ENCODE results near the gene ELF1.
"Not testable (repeated sequence)": the region's sequence is repeated elsewhere in the genome, so short reads cannot be mapped to it uniquely, and the experiment has no call there.

The ELF1 gene

DNA sequence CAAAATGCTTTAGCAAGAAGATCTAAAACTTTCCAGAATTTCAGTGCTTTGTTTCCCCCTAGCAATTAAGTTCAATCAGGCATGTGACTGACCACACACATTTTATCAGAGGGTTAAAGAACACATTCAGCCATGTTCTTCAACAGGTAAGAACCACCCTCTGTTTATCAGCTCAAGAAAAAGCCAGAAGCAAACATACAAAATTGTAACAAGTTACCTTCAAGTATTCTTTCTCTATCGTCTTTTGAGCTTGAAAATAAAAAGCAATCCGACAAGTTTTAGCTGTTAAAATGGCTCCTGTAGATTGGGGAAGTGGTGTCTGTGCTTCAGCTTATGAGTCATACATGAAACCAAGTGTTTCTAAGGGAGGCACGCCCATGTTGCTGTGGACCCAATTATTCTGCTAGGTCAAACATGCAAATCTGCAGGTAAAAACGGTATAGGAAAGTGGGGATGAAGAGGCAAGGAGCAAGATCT lies at the start of gene ELF1:
ELF1 (minus strand) TSS at position 306 of the 477 bp plus-strand sequence. CDS start 37,262 bp downstream, outside the sequence.
- peak; percentile 34 for DNase-seq

DNA sequence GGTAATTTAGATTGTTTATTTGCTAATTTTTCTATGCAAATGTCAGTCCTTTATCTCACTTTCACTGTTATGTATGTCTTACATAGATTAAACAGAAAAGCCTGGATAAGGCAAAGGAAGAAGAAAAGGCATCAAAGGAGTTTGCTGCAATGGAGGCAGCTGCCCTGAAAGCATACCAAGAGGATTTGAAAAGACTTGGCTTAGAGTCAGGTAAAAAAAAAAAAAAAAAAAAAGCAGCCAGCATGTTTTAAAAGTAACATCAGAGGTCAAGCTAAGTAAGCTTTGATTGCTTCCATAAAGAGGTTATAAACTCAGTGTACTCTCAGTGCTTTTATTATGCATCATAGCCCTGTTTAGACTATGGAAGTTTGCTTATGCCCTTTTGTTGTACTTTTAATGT lies 46.0 kb upstream of the ELF1 start:
- no peak for DNase-seq

DNA sequence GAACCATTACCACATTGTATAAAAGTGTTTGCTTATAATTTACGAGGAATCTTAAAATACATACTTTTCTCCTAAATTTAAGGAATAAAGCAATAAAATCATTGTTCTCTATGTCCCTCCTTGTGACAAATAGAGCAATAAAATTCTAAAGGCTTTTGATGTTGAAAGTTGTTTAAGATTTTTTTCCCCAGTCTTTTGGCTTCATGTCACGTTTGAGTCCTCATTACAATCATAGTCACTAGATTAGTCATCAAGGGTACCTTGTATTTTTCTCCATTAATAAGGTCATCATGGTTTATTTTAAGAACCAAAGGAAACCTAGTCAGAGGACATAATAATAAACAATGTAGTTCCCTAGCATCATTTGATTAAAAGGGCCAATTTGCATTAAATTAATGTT lies 45.4 kb upstream of the ELF1 start:
- DNase-seq = no peak

DNA sequence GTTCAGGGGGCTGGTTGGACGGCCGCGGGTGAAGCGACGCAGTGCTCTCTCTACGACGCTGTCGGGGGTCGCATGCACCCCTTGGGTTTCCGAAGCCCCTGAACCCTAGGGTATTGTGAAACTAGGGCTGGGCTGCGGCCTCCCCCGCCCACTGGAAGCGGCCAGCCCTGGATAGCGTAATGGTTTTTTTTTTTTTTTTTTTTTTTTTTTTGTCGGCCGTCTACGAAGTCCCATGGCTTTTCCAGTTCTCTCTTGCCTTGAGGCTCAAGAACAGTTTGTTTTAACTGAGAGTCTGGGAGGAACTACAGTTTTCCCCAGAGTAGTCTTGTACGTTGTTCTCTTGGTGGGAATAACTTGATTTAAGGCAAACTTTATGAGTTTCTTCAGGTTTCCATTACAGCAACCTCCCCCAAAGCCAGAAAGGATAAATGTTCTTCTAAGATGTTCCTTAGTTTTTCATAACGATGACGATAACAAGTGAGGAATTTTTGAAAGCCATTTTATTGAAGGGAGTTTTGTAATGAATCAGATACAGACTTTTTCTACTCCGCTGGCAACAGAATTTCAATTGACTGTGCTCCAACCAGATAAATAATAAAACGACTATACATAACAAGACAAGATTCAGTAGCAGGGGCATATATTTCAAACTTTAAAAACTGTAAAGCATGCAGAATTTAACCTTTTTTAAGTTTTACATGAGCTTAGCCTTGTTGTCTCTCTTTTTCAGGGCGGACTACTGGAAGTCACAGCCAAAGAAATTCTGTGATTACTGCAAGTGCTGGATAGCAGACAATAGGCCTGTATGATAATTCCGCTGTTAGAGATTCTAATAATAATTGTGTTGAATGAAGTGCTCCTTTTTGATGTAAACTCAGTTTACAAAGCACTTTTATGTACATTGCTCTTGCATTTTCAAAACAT lies 43.1 kb upstream of the ELF1 start:
- DNase-seq = no peak

DNA sequence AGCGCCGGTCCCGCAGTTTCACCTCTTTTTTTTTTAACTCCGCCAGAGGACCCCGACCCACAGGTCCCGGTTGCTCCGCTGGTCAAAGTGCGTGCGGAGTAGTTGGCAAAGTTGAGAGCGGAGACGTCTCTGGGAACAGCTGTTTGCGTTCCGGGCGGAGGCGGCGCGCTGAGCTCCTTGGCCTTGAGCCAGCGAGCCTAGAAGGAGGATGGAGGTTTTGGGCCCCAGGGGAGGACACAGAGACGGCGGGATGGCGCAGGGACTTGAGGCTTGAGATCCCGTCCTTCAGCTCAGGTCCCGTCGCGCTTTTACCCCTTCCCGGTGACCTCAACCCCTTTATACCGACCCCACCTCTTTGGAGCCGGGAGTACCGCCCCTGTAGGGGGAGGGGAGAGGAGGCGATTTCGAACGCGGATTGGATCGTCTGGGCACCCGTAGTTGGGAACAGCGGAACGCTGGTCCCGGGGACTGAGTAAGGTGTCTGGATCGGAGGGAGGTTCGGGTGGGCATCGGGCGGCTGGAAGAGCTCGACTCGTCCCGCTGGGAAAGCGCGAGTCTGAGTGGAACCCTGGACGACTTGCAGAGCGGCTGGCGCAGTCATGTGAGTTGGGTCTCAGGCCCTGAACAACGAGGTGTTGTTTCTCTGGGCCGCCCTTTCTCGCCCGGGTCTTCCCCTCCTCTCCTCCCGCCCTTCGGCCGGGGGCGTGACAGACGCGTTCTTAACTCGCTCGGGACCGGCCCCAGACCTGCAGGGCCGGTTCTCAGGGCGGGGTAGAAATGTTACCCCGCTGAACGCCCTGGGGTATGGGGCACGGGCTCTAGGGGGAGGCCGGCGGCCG lies 42.2 kb upstream of the ELF1 start, which contains the start of gene WBP4:
WBP4 (plus strand) TSS at position 435 of the 839 bp plus-strand sequence; CDS start at position 600, 165 bp downstream.
- peak; percentile 89 for DNase-seq

DNA sequence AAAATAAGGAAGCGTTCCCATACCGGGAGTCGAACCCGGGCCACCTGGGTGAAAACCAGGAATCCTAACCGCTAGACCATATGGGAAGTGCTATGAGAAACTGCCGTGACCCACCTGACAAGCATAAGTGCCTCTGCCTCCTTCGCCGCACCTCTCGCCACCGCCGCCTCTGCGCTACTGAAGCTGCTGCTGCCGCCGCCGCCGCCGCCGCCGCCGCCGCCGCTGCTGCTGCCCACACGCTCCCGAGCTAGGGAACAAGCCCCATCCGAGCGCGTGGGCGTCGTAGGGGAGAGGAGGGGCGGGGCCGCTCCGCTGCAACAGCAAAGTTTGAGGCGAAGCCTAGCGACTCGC lies 41.6 kb upstream of the ELF1 start:
- DNase-seq = peak; percentile 91

DNA sequence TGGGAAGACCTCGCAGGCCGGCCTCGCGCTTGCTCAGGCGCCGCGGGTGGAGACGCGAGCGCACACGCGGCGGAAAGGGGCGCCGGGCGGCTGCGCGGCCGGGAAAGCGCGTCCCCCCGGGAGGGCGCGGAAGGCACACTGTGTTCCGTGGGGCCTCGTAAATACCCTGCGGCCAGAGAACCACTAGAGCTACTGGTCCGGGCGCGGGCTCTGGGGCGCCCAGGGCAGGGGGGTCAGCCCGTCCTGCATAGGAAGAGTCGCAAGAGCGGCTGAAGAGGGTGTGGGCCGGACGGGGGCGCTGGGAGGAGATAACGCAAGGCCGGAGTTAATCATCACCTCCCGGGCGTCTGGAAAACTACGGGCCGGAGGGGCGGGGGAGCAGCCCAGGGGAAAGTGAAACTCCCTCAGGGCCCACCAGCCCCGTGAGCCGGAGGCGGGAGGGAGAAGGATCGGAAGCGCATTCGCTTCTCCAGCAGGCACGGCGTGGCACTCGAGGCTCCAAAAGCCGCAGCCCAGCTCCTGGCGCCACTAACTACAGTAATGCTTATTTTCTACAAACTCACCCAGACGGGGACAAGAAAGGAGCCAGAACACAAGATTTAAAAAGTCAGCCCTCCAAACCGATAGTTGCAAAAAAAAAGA lies 41.1 kb upstream of the ELF1 start:
- peak; percentile 77 for DNase-seq

DNA sequence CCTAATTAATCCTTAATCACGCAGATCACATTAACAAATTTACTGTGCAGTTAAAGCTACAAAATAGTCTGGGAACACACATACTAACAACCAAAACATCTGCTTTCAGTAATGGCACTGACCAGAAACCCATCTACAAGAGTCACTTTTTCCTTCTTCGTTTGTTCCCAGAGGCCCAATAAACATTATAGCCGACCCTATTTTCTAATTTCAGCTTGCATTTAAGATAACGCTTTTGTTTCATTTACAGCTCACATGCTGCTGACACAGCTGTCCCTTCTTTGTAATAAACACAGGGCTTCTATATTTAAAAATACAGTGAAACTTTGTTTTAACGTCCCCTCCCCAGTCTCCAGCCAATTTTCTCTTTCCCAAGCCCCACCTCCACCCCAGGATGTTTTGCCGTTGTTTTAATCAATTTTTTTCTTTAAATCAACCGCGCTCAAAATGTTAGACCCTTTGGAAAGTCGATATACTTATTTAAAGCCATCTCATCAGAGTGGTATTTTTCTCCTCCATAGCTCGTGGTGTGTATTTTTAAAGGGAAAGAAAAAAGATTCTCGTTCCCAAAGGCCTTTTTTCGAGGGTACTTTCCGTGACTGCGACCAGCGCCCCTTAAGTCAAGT lies 40.5 kb upstream of the ELF1 start:
- no peak for DNase-seq

DNA sequence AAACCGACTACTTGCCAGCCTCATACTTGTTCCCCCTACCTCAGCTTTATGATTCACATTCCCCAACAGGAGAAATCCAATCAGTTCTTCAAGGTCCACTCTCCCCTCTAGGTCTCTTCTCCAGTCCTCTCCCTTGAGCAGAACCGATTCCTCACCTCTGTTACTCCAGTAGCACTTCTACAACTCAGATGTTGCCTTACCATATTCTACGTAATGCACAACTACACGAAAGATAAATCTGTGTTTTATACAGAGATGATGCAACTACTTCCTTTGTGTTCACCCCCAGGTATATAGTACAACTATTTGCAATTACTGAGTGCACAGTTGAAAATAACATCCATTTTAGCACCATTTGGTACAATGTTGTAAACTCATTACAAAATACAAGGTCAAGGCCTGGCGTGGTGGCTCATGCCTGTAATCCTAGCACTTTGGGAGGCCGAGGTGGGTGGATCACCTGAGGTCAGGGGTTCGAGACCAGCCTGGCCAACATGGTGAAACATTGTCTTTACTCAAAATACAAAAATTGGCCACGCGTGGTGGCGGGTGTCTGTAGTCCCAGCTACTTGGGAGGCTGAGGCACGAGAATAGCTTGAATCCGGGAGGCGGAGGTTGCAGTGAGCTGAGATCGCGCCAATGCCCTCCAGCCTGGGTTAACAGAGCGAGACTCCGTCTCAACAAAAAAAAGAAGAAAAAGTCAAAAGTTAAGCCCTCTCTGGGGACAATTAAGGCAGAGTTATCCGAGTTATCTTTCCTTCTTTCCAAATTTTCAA lies 39.4 kb upstream of the ELF1 start:
- no peak for DNase-seq

DNA sequence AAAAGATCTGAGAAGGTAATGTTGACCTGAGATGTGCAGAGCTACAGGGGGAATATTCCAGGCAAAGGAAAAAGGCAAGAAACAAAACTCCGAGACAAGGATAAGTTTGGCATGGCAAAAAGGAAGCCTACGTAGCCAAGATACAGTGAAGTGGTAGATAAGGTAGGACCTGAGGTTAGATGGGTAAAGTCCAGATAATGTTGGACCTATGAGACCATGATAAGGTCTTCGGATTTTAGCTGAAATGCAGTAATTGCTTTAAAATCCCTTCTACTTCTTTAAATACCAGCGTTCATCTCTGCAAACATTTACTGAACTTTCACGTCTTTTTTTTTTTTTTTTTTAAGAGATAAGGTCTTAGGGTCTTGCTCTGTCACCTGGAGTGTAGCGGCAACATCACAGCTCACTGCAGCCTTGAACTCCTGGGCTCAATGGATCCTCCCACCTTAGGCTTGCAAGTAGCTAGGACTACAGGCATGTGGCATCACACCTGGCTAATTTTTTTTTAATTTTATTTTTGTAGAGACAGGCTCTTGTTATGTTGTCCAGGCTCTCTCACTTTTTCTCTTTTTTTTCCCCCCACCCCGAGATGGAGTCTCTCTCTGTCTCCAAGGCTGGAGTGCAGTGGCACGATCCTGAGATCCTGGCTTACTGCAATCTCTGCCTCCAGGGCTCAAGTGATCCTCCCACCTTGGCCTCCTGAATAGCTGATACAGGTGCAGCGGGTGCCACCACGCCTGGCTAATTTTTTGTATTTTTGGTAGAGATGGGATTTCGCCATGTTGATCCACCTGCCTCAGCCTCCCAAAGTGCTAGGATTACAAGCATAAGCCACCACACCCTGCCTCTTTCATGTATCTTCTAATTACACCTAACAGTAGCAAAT lies 38.0 kb upstream of the ELF1 start:
- DNase-seq = no peak

DNA sequence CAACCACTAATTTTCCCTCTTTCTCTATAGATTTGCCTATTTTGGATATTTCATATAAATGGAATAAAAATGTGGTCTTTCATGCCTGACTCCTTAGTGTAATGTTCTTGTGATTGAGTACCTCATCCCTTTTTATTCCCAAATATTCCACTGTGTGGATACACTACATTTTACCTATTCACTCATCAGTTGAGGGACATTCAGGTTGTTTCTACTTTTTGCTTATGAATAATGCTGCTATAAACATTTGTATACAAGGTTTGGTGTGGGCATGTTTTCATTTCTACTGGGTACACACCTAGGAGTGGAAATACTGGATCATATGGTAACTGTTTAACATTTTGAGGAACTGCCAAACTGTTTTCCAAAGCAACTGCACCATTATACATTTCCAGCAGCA lies 37.1 kb upstream of the ELF1 start:
- DNase-seq = no peak

DNA sequence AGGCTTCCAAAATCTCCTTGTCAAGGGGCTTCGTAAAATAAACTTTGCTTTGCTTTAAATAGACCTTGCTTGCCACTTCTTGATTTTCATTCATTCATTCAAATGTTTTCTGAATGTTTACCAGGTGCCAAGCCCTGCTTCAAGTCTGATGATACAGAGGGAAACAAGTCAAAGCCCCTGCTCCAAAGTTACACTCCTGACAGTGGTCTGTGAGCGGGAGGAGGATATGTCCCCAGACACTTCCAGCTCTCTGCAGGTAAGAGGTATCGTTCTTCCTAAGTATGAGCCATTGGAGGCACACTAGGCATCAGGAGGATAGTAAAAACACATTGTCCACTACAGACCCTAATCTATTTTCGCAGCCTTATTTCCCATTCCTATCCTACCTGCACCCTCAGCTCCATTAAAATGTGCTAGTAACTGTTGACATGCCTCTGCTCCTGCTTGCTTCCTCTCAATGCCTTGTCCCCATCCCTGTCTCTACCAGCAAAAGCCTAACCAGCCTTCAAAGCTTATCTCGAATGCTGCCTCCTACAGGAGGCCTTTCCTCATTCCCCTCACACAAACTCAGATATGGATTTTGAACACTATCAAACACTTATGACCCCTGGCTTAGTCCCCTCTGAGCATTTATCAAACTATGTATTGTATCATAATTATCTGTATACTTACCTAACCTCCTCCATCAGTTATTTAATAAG lies 36.0 kb upstream of the ELF1 start:
- DNase-seq = no peak

DNA sequence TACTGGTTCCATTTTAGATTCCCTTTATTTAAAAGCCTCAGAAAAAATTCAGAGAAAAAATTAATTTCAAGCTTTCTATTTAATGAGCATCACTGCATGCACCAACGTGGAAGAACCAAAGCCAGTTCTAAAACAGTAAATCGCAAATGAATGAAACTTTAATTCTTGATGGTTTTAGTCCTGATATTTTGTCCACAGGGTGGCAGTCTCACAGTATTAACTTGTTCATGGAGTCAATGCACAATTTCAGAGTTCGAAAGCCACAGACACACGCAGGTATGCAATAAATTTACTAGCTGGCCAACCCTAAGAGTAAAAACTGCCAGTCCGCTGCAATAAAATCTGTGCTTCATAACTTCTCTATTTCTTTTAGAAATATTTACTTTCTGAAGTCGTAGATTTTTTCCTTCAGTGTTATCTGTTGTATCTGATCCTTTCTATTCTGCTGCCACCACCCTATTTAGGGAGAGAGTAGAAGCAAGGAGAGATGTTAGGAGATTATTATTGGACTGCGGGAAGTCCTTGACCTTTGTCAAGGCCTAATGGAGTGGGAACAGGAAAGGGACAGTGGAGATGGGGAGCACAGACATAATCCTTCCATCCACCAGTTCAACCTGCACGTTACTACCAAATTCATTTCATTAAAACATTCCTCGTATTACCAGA lies 35.2 kb upstream of the ELF1 start:
- no peak for DNase-seq

DNA sequence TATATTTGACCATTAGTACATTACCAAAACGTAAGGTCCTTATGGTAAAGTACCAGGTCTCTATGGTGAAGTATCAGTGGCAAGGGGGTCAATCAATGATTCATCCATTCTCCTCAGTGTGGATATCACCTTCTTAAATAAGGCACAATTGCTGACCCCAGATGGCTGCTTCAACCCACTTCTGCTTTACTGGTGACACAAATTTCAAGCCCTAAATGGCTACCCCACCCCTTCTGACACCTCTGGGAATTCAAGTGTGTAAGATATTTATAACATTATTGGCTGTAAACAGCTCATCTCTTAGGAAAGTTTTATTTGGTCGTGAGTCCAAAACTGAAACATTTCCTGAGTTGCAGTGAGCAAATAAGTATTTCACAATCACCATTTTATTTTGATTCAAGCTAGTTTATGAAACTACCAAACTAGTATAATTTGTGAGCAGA lies 34.3 kb upstream of the ELF1 start:
- DNase-seq = no peak

DNA sequence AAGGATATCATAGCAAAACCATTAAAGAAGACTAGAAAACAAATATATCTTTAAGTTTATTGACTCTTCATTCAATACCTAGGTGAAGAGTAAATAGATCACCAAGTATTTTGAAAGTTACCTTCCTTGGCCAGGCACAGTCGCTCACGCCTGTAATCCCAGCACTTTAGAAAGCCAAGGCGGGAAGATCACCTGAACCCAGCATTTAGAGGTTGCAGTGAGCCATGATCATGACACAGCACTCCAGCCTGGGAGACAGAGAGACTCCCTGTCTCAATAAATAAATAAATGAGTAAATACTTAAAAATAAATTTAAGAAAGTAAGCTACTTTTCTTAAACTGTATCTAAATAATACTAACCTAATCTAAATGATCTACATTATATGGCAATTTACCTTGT lies 33.3 kb upstream of the ELF1 start:
- DNase-seq = no peak

DNA sequence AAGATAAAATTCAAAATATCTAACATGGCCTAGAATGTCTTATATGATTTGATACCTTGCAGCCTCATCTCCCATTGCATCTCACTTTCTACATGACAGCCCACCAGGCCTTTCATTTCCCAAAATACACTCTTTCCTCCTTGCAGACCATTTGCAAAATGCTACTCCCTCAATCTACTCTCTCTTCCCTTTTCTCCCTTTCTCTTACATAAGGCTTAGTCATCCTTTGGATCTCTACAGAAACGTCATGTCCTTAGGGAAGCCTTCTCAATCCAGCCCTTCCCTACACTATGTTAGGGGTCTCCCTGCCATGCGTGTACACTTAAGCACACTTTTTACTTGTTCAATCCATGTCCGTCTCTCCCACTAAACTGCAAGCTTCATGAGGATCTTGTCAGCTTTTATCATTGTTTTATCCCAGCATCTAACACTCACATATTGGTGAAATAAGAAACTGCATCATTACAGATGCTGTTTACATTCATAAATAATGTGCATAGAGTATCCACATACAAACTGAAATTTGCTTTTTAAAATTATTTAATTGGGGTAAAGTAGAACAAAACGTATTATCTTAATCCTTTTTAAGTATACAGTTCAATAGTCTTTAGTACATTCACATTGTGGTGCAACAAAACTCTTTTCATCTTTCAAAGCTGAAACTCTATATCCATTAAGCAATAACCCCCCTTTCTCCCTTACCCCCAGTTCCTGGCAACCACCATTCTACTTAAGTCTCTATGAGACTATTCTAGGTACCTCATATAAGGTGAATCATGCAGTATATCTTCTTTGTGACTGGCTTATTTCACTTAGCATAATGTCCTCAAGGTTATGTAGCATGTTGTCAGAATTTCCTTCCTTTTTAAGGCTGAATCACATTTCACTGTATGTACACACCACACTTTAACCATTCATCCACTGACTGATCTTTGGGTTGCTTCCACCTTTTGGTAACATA lies 30.6 kb upstream of the ELF1 start:
- DNase-seq = no peak

DNA sequence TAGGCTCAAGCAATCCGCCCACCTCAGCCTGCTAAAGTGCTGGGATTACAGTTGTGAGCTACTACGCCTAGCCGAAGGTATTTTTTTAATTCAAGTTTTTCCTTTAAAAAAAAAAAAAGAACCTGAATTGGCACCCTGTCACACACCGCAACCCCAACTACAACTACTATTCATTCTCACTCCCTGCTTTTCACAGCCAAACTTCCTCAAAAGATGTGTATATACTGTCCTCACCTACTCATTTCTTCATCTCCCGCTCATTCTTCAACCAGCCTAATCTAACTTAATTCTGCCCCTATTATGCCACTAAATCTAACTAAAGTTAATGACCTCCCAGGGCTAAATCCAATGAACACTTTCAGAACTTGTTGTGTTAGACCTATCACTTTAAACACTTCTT lies 29.5 kb upstream of the ELF1 start:
- no peak for DNase-seq

DNA sequence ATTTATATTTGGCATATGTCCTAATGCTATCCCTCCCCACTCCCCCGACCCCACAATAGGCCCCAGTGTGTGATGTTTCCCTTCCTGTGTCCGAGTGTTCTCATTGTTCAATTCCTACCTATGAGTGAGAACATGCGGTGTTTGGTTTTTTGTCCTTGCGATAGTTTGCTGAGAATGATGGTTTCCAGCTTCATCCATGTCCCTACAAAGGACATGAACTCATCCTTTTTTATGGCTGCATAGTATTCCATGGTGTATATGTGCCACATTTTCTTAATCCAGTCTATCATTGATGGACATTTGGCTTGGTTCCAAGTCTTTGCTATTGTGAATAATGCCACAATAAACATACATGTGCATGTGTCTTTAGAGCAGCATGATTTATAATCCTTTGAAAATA lies 23.3 kb upstream of the ELF1 start:
- DNase-seq = not testable (repeated sequence)
